Fibroblast of villous mesenchyme (primary cell): ENCODE measurements around the gene SLC28A1. TPM values are rescaled to one million over a fixed set of nuclear protein-coding genes. Genes with fewer than 3 reads are reported as not detected.

ENCODE experiments used
- DNase-seq: peaks from one replicate; pipeline ENCODE4 v3.0.0-alpha.2; 2010; ENCODE audit warnings: low read depth
- H3K4me3 ChIP-seq: 2 replicates; pipeline ENCODE4 v1.5.1; 2011; ENCODE audit warnings: low read depth, mild to moderate bottlenecking, low read length
- total RNA-seq: library from RNA; depleted of rRNA; stranded (reverse); fragments of >200 nt; gene quantifications from 2 replicates; pipeline ENCODE4 v1.2.3, GENCODE V29; 2012
- TF ChIP-seq, protein P1 (sequence below): IDR thresholded peaks from 2 replicates; pipeline ENCODE4 v1.5.1; 2012; ENCODE audit warnings: low read depth, mild to moderate bottlenecking, low read length; ENCODE audit not compliant: insufficient read depth

SLC28A1 gene
- total RNA-seq, 1 donor = not detected

DNA sequence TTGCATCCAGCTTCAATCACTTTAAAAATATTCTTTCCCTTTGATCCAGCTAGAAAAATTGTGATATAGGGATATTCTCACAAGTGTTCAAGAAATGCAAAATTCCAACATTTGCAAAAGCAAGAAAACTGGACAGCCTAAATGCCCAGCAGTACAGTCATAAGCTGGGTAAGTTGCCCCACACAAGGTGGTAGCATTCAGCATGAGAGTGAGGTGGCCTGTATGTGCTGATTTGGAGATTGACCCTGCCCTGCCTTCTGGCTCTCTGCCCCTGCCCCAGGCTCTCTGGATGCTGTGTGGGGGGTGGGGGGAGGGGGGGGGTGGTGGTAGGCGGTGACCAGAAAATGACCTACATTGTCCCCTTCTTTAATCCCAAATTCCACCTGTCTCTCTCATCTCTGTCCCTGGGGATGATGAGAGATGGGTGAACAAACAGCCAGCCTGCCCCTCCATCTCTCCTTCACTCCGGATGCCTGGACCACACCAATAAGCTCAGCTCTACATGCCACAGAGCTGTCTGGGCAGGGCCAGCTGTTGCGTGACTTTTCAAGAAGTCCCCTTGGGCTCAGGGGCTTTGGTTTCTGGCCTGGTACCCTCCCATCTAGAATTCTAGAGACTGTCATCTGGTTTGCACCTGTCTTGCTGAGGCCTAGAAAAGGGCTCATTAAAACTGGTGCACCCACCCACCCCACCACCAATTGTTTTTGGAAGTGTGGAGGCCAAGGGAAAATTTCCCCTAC lies 42.2 kb downstream of the SLC28A1 start:
- H3K4me3 ChIP-seq = no peak overlapping the region
- no peak for DNase-seq

DNA sequence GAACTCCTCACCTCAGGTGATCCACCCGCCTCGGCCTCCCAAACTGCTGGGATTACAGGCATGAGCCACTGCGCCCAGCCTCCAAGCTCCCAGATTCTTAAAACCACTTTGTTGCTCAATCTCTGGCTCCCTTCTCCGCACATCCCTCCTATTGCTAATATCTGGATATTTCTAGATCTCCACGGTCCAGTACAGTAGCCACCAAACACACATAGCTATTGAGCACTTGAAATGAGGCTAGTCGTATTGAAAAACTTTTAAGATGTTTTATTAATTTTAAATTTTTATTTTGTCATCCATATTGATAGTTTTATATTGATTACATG lies 44.3 kb downstream of the SLC28A1 start:
- DNase-seq = no peak
- TF ChIP-seq, protein P1, sequence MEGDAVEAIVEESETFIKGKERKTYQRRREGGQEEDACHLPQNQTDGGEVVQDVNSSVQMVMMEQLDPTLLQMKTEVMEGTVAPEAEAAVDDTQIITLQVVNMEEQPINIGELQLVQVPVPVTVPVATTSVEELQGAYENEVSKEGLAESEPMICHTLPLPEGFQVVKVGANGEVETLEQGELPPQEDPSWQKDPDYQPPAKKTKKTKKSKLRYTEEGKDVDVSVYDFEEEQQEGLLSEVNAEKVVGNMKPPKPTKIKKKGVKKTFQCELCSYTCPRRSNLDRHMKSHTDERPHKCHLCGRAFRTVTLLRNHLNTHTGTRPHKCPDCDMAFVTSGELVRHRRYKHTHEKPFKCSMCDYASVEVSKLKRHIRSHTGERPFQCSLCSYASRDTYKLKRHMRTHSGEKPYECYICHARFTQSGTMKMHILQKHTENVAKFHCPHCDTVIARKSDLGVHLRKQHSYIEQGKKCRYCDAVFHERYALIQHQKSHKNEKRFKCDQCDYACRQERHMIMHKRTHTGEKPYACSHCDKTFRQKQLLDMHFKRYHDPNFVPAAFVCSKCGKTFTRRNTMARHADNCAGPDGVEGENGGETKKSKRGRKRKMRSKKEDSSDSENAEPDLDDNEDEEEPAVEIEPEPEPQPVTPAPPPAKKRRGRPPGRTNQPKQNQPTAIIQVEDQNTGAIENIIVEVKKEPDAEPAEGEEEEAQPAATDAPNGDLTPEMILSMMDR = no peak
- H3K4me3 ChIP-seq = no peak overlapping the region

More for the DNA sequence above, 42.2 kb downstream of the SLC28A1 start:
- TF ChIP-seq, protein P1 = no peak

DNA sequence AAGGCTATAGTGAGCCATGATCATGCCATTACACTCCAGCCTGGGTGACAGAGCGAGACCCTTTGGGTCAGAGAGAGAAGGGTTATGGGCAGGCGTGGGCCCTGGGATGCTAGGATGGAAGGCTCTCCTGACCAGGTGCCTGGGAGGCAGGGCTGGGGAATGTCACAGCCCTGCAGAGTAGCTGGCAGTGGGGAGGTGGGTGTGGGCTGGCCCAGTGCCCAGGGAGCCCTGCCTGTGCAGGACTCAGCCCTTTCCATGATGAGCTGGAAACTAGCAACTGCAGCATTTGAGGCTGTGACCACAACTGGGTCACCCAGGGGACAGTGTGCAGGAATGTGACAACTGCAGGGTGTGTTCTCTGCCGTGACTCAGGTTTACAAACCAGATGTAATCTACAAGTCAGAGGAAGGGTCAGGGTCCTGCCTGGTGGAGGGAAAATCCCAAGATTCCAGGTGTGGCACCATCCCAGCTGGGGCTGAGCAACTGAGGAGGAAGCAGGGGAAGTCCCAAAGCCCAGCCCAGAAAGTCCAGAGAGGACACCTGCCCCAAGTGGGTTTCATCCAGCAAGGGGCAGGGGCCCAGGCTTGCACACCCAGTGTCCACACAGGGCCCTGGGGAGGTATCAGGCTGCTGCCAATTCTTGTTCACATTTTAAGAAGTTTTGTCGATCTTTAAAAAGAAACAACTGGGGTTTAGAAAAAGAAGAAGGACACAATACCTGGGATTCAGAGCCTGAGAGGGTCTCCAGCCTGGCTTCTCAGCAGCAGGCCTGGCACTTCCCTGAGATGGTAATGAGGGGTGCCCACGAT lies 45.5 kb downstream of the SLC28A1 start:
- H3K4me3 ChIP-seq = no peak overlapping the region
- DNase-seq = no peak
- TF ChIP-seq, protein P1 = no peak

DNA sequence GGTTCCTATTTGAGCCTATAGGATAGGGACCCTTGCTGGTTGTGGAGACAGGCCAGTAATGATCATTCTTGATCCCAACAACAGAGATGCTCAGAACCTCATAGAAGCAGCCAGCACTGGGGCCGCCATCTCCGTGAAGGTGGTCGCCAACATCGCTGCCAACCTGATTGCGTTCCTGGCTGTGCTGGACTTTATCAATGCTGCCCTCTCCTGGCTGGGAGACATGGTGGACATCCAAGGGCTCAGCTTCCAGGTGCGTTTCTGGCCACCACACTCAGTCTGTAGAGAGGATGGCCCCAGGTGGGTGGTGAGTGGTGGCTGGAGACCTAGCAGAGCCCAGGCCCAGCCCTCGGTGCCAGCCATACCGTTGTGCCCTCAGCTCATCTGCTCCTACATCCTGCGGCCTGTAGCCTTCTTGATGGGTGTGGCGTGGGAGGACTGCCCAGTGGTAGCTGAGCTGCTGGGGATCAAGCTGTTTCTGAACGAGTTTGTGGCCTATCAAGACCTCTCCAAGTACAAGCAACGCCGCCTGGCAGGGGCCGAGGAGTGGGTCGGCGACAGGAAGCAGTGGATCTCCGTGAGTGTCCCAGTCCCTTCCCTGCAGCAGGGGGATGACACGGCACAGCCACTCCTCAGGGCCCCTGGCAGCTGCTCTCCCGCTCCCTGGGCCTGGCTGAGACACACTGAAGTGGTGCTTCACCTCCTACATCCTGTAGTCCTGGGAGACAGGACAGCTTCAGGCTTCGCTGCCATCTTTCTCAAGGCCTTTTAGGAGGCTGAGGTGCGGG lies 50.7 kb downstream of the SLC28A1 start:
- TF ChIP-seq, protein P1 = no peak
- no peak for DNase-seq
- H3K4me3 ChIP-seq = no peak overlapping the region

DNA sequence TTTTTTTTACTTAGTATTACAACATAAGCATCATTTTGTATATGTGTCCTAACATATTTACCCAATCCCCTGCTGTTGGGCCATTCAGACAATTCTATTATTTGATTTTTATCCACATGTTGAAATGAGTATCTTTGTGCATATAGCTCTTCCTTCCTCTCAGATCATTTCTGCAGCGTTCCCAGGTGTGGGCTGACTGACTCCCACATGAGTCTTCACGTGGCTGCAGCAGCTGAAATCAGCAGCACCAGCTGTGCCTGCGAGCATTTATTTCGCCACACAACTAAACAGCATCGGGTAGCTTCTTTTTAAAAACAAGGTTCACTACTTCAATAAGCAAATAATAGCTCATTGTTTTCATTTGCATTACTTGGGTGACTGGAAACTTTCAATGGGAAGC lies 52.7 kb downstream of the SLC28A1 start:
- peak; percentile 50 for DNase-seq
- TF ChIP-seq, protein P1 = no peak
- no peak overlapping the region for H3K4me3 ChIP-seq

DNA sequence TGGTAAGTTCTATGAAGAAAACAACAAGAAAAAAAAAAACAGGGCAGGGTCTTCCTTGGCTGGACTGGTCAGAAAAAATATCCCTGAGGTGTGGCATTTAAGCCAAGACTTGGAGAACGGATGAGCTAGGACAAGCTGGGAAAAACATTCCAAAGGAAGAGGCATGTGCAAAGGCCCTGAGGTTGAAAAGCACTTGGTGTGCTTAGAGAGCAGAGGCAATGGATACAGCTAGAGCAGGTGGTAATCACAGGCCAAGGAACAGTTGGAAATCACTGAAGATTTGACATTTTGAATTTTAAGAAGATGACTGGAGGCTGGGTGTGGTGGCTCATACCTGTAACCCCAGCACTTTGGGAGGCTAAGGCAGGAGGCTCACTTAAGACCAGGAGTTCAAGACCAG lies 54.3 kb downstream of the SLC28A1 start:
- no peak for DNase-seq
- H3K4me3 ChIP-seq = no peak overlapping the region
- TF ChIP-seq, protein P1 = no peak
